CD4-positive, alpha-beta T cell treated with Interleukin-15 for 1 hour (primary cell): ENCODE data around the gene SLC20A1.
"Not testable (repeated sequence)": the region's sequence is repeated elsewhere in the genome, so short reads cannot be mapped to it uniquely, and the experiment has no call there.

Source experiments
- DNase-seq: peaks from one replicate; pipeline ENCODE4 v3.0.0-alpha.2; 2020

The SLC20A1 gene

DNA sequence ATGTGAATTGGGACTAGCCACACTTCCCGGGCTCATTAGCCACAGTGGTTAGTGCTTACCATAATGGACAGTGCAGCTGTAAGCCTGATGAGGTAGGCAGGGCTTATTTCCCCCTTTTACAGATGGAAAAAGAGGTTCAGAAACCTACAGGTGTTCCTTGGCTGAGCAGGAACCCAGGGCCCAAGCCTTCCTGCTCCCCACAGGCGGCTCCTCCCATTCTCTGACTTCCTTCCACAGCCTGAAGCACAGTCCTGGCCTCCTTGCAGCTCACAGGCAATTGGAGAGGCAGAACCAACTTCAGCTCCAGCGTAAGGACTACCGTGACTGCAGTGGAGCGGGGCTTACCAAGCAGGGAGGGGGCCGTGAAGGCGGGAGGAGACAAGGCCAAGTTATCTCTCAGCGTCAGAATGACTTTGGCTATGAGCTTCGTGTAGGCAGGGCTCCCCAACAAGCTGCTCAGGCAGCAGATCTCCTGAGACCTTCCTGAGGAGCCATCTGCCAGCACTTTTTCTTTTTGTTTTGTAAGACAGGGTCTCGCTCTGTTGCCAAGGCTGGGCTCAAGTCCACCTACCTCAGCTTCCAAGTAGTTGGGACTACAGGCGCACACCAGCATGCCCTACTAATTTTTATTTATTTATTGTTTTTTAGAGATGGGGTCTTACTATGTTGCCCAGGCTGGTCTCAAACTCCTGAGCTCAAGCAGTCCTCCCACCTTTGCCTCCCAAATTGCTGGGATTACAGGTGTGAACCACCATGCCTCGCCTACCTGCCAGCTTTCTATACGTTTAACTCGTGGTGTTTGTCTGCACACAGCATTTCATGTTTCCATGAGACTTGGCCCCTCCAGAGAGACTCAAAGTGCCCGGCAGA lies 40.8 kb downstream of the SLC20A1 start:
- no peak for DNase-seq

GRCh38 chr2:112687522-112687921 lies 41.8 kb downstream of the SLC20A1 start:
- DNase-seq = no peak

- no peak for DNase-seq
Measured at GRCh38 chr2:112688086-112688880, 42.5 kb downstream of the SLC20A1 start.

GRCh38 chr2:112690853-112691401 lies 45.2 kb downstream of the SLC20A1 start:
- peak; percentile 76 for DNase-seq

DNA sequence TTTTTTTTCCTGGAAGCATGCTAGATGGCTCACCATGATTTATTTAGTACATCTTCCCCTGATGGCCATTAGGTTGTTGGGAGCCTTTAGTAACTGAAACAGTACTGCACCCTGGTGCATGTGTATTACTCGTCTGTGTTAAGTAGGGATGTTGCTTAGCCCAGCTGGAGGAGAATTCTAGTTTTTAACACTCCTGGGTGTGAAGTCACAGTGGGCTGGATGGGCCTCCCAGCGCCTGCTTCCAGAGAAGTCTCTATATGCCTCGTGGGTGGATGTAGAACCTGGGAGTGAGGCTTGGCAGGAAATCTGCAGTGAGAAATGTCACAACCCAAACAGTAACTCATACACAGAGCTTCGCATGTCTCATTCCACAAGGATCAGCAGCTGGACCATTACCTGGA lies 46.1 kb downstream of the SLC20A1 start:
- no peak for DNase-seq

DNA sequence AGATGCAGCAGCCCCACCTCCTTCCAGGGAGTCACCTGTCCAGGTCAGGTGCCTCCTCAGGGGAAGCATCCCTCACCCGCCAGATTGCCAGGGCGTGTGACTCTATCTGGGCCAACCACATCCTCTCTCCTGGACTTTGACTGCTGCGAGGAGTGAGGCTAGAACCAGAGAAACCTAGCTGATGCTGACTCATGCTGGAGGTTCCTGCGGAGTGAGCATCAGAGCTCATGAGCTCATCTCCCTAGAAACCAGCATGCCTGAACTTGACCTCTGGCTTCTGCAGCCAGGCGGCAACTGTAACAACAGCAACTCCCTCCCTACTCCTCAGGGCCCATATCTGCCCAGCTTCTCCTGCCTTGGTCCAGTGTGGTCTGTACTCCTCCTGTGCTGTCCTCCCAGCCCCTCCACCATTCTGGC lies 46.8 kb downstream of the SLC20A1 start:
- DNase-seq = peak; percentile 77

GRCh38 chr2:112692918-112693317 lies 47.2 kb downstream of the SLC20A1 start:
- DNase-seq = no peak

DNA sequence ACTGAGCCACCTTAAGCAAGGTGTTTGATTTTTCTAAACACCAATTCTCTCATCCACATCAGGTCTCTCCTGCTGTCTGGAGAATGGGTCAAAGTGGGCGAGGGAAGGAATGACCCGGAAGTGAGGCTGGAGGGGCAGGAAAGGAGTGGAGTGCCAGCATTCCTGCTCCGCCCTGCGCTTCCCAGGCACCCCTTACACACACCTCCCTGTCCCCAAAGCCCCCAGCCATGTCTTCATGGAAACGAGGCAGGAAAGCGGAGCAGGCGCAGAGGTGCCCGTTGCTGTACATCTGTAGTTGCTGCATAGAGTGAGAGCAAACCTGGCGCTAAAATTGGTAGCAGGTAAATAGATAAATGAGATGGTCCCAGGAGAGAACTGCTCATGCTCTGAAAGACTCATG lies 47.9 kb downstream of the SLC20A1 start:
- DNase-seq = no peak

GRCh38 chr2:112694182-112694581 lies 48.4 kb downstream of the SLC20A1 start:
- DNase-seq = no peak

GRCh38 chr2:112698834-112699515 lies 53.2 kb downstream of the SLC20A1 start:
- no peak for DNase-seq

DNA sequence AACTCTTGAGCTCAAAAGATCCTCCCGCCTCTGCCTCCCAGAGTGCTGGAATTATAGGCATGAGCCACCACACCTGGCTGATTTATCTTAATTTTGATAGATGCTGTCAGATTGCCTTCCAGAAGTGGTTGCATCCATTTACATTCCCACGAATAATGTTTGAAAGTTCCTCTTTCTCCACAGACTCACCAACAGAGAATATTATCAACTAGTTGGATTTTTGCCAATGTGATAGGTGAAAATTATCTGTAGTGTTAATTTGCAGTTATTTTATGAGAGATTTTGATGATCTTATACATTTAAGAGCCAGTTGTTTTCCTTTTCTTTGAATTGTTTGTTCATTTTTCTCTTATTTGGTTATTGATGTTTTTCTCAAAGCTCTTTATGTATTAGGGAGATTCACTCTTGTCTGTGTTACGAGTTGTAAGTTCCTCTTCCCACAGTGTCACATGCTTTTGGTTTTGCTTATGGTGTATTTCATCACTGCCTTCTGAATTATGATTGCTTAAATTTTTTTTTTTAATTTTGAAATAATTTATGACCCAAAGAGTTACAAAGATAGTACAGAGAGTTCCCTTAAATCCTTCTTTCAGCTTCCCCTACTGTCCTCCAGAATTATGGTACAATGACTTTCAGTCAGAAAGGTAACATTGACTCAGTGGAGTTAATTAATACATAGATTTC lies 54.4 kb downstream of the SLC20A1 start:
- DNase-seq = no peak

GRCh38 chr2:112701052-112701451 lies 55.3 kb downstream of the SLC20A1 start:
- peak; percentile 54 for DNase-seq

DNA sequence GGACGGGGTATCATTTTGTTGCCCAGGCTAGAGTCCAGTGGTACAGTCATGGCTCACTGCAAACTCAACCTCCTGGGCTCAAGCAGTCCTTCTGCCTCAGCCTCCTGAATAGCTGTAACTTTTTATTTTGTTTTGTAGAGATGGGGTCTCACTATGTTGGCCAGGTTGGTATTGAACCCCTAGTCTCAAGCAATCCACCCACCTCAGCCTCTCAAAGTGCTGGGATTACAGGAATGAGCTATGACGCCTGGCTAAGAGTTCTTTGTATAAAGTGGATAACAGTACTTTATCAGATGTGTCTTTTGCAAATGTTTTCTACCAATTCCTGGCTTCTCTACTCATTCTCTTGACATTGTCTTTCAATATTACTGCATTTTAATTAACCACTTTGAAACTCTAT lies 57.9 kb downstream of the SLC20A1 start:
- DNase-seq = no peak

DNA sequence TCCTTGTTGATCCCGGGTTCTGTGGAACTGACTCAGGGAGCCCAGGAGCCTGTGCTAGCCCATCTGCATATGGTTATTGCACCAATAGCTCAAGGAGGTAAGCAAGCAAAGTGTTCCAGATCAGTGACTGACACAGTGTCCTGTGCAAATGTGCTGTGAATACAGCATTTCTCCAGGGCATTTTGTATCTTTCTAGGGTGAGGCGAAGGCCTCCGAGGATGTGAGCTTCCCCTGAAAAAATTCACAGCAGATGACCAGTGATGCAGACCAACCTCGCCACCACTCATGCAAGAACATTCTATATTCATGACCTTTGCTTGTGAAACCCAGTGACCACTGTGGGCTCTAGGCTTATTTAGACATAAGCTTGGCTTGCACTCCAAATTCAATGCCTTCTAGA lies 59.8 kb downstream of the SLC20A1 start:
- no peak for DNase-seq

DNA sequence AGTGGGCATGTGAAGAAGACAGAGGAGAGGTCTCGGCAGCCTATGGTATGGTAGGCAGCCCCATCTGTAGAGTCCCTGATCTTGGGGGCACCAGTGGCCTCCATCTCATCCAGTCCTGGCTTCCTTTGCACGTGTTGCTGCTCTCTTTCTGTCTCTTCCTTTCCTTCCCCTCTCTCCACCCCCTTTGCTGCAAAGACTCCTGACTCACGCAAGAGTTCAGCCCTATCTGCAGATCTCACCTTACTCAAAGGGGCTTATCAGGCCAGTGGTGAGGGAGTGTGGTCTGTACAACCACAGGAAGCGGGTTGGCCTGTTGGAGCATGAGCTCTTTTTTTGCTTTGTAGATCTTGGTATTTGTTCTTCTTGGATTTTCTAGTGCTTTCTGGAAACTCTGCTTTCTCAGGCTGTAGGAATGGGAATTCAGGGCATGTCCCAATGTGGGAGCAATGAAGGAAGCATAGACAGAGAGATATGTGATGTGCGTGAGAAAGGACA lies 60.5 kb downstream of the SLC20A1 start:
- DNase-seq = peak; percentile 44

GRCh38 chr2:112706947-112707346 lies 61.2 kb downstream of the SLC20A1 start:
- not testable (repeated sequence) for DNase-seq

GRCh38 chr2:112708968-112709367 lies 63.2 kb downstream of the SLC20A1 start:
- no peak for DNase-seq

DNA sequence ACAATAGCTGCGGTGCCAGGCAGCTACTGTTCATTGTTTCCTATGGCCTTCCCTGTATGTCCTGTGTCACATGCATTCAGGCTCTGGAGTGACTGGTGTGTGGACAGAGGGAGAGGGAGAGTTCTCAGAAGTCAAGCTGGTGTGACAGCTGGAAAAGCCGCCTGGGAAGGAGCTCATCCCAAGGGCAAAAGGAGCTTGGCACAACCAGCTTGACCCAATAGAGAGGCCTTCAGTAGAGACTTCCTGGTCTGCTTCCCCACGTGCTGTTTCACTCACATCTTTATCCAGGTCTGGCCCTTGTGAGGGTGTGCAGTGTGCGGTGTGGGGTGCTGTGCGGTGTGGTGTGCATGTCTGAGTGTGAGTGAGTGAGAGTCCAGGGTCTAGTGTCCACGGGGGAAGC lies 64.0 kb downstream of the SLC20A1 start:
- no peak for DNase-seq

DNA sequence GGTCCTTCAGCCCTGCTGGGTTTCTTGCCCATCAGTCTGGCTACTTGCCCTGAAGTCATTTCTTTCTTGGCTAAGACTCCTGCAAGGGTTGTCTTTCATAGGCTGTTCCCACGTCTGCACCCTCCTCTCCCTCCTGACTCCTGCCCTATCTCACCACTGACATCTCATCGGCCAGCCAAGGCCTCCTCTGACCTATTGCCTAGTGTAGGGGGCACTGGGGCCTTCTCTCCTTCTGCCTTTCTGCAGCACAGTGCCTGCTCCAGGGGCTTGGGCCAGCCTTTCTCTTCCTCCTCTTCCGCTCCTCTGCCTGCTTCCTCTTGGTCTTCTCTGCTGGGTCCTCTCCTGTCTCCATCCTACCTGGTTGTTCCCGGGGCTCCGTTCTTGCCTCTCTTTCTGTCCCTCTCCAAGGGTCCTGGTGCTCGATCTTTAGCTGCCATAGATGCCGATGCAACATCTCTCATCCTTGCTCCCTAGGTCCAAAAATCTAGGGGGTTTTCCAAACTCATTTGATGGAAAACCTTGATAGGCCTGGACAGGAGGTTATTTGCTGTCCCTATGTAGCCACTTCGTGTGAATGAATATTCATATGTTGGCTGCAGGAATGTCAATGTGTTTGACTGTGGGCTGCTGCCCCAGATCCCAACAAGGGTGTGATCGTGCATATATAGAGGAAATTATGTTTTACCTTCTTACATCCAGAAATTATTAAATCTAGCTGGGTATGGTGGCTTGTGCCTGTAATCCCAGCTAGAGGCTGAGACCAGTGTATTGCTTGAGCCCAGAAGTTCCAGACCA lies 65.4 kb downstream of the SLC20A1 start:
- no peak for DNase-seq

GRCh38 chr2:112712465-112712864 lies 66.7 kb downstream of the SLC20A1 start:
- DNase-seq = no peak

DNA sequence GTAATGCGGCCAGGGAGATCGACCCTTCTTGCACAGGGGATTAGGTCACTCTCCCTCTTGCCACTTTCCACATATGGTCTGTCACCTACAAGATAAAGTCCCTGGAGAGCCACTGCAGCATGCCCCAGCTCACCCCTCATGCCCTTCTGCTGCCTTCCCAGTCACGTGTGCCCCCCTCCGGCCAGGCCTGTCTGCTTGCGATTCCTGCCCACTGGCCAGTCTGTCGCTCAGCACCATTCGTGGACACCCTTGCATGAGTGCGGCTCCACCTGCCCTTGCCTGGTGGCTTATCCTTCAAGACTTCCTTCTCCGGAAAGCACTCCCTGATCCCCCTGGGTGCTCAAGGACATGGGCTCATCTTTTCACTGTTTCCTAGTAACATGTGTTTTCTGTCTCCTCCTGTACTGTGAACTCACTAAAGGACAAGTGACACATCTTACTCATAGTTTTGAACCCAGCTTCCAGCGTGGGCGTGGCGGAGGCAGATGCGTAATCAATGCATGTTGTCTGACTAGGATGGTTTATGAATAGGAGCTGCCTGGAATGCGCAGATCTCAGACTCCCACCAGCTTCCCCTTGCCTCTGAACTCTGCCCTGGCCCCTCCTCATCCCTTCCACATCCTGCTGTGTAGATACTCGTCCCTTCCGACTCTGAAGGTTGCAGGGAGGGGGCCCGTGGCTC lies 67.3 kb downstream of the SLC20A1 start:
- DNase-seq = no peak
